RPMI8226 (cell line): ENCODE measurements around the gene SCGB2A2.

Experiments used
- DNase-seq: peaks from one replicate; pipeline ENCODE4 v3.0.0-alpha.2; 2015

Gene SCGB2A2

GRCh38 chr11:62269654-62270278 lies at the start of gene SCGB2A2:
Gene SCGB2A2 (plus strand): TSS chr11:62270158. CDS start chr11:62270217, 59 bp downstream.
- DNase-seq, result peak; percentile 7

DNA sequence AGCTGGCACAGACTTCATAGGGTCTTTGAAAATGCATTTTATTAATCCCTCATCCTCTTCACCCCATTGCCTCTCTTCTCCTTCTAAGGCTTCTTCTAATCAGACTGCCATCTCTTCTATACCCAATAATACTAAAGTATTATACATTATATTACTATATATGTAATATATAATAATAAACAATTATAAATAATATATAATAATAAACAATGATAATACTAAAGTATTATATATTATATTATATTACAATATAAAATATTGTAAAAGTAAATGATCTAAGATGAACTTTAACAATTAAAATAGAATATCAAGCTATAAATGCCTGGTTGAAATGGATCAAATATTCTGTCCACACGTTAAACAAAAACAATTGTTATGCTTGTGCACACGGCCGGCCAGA lies 48.5 kb upstream of the SCGB2A2 start:
- DNase-seq, result no peak

DNA sequence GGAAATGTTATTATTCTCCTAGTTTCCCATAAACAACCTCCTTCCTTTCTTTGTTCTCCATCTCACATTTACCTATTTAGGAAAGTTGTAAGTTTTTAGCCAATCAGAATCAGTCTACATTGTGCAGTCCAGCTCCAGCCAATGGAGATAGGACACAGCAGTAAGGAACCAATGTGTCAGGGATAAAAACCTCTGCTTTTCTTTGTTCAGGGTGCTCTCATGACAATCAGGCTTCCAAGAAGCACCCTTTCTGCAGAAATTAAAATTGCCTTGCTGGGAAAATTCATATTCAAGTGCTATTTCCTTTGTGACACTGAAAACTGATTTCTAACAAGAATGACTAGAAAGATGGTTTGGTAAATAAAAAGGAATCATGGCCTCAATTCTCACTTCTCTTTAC lies 46.9 kb upstream of the SCGB2A2 start:
- no peak for DNase-seq

- DNase-seq, result no peak
These were observed 36.2 kb upstream of the SCGB2A2 start for GRCh38 chr11:62233730-62234129.

DNA sequence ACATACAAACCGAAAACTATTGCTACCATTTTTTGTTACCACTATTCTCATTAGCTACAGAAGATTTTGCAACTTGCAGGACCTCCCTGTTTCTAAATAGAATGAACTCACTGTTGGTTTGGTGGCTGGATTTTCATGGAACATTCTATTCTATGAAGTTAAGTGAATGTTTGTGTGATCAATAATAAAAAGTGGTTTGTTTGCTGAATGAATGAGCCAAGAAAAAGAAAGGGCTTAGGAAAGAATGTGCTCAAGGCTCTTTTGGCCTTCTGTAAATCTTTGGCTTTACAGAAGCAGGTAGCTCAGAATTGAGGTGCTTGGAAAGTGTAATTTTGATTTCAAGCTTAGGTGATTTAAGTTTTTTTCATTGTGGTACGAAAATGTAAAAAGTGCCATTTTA lies 33.8 kb upstream of the SCGB2A2 start:
- DNase-seq, result no peak

DNA sequence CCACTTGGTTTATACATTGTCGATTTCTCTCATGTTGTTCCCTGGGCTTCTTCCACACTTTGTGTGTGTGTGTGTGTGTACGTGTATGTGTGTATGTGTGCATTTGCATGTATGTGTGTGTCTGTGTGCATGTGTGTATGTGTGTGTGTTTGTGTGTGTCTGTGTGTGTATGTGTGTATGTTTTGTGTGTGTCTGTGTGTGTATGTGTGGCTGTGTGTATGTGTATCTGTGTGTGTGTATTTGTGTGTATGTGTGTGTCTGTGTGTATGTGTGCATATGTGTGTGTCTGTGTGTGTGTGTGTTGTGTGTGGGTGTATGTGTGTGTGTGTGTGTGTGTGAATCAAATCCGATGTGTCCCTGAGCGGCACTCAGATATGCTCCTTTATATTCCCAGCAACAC lies 32.5 kb upstream of the SCGB2A2 start:
- DNase-seq, result no peak

DNA sequence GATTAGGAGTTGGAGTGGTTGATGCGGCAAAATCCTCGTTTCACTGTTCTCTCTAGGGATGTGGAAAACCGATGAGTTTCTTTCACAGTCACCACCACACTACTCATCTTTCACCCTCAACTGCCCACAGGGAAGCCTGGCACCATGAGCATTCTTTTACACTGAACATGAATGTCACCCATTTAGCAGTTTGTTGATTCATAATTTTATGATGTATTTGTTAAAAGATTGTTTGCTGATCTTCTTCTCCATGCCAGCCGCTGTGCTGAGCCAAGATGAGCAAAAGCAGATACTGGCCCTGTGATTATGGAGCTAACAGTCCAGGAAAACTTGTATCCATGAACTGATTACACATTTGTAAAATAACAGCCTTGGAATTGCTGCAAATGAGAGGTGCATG lies 31.8 kb upstream of the SCGB2A2 start:
- no peak for DNase-seq

DNA sequence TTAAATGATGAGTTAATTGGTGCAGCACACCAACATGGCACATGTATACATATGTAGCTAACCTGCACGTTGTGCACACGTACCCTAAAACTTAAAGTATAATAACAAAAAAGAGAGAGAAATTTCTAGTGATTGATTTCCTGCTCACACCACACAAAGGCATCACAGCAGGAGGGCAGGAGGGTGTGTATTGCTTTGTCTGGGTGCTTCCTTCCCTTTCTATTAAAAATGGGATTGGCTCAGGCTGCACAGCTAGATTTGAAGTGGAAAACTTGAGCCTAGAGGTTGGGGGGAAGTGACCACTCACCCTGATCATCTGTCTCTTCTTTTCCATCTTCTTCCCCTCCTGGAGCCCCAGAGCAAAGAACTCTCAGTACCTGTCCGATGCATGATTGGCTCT lies 28.9 kb upstream of the SCGB2A2 start:
- DNase-seq, result no peak

GRCh38 chr11:62242021-62242420 lies 27.9 kb upstream of the SCGB2A2 start, which contains the start of gene SCGB1D2:
Gene SCGB1D2 (plus strand): TSS chr11:62242239. CDS start chr11:62242308, 69 bp downstream.
- no peak for DNase-seq

DNA sequence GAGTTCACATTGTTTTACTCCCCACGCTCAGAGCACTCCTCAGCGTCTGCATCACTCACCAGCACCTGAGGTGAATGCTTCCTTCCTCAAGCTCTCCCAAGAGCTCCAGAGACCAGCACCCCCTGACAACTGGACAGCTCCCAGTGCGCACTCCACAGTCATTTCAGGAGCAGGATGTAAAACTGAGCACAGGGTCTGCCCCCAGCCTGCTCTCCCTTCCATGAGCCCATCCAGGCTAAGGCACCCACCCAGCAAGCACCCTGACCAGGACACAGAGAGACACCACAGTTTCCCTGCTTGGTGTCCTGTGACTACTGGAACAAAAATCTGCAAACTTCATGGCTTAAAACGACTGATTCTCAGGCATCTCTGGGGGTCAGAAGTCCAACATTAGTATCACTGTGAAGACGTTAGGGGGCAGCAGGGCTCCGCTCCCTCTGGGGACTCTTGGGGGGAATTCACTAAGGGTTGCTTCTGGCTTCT lies 24.6 kb upstream of the SCGB2A2 start:
- DNase-seq, result peak; percentile 46

DNA sequence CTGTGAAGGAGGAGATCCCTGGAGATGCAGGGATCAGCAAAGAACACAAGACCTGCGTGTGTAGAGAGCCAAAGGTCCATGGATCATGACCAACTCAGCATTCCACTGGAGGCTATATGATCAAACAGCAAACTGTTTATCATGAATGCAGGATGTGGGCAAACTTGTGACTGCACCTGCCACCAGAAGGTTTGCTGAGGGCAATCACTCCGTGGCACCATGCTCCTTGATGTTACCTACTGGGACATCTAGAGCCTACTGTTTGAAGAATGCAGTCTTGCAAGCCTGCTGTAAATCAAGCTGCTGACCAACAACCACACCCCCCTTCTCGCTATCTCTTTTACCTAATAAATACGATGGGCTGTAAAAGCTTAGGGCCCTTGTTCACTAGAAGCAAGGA lies 18.3 kb upstream of the SCGB2A2 start:
- DNase-seq, result no peak

GRCh38 chr11:62253999-62254542 lies 15.9 kb upstream of the SCGB2A2 start:
- DNase-seq, result no peak

GRCh38 chr11:62256281-62256680 lies 13.7 kb upstream of the SCGB2A2 start:
- no peak for DNase-seq

DNA sequence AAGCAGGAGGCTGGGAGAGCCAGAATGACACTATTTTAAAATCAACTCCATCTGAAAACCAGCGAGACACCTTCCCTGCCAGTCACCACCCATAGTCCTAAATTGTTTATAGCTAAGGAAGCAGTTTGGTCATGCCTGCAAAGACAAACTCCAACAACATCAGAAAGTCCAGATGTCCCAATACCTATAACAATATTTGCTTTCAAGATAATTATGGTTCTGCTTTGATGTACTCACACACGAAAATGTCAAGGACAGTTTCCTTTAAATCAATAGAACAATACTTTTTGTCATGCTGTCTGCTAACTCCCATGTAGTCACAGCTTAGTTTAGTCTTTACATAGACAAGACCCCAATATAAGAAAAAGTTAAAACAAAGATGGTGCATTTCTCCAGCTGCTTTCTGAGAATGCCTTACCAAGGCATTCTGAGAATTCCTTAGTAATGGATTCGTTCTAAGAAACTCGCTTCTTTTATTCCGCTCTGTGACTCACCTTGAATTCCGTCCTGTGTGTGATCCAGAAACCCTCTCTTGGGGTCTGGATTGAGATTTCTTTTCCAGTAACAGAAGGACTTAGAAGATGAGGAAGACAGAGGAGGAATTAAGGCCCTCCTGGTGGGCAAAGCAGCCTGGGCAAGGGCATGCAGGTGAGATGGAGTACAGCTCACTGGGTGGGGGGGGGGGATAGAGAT lies 9.6 kb upstream of the SCGB2A2 start:
- no peak for DNase-seq

GRCh38 chr11:62264004-62264403 lies 6.0 kb upstream of the SCGB2A2 start:
- DNase-seq, result no peak

DNA sequence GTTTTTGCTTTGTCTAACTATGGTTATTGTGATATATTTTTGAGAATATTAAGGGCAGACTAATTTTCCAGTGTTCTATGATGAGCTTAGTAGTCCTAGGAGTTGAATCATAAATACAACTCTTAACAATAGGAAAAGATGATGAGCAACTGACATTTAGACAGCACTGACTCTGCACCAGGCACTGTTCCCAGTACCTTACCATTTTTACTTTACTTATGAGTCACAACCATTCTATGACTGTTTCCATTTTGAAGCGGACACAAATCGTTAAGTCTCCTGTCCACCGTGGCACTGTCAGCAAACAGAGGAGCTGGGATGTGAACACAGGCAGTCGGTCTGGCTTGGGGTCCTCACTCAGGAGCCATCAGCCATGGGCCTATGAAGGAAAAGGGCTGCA lies 3.4 kb upstream of the SCGB2A2 start:
- DNase-seq, result no peak

DNA sequence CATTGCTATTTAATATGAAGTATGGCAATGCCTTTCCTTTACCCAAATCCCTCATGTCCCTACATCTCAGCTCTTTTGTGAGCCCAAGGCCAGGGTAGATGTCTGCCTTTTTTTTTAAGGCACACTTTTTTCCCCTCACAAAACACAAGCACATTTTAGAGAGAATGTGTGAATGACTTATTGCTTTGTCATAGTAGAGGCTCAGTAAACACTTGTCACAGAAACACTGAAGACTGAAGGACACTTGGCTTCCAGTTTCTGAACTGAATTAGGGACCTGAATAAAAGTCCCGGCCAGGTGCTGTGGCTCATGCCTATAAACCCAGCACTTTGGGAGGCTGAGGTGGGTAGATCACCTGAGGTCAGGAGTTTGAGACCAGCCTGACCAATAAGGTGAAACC lies 2.9 kb upstream of the SCGB2A2 start:
- no peak for DNase-seq

DNA sequence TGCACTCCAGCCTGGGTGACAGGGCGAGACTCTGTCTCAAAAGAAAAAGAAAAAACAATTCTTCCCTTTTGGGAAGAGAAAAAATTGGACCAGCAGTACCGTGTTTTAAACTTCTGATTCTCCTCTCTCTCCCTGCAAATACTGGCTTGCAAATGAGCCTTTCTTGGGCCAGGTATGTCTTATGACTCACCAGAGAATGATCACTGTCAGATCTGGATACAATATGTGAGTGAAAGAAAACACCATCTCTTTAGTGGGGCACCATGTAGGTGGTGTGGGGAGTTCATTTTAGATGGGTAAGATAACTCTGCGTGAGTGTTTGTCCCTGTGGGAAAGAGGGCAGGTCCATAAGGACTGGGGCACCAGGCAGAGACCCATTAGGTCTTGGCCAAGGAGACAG lies 2.4 kb upstream of the SCGB2A2 start:
- DNase-seq, result no peak

GRCh38 chr11:62273284-62273683 lies 3.3 kb downstream of the SCGB2A2 start:
- DNase-seq, result no peak

GRCh38 chr11:62273789-62274275 lies 3.9 kb downstream of the SCGB2A2 start:
- DNase-seq, result no peak

- no peak for DNase-seq
These were observed 10.5 kb downstream of the SCGB2A2 start for GRCh38 chr11:62280452-62280851.

DNA sequence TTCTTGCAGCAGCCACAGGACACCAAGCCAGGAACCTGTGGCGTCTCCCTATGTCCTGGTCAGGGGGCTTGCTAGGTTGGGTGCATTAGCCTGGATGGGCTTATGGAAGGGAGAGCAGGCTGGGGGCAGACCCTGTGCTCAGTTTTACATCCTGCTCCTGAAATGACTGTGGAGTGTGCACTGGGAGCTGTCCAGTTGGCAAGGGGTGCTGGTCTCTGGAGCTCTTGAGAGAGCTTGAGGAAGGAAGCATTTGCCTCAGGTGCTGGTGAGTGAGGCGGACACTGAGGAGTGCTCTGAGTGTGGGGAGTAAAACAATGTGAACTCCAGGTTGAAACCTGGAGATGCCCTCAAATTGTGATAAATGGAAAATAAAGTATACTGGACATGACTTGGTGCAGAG lies 25.5 kb downstream of the SCGB2A2 start:
- peak; percentile 41 for DNase-seq

DNA sequence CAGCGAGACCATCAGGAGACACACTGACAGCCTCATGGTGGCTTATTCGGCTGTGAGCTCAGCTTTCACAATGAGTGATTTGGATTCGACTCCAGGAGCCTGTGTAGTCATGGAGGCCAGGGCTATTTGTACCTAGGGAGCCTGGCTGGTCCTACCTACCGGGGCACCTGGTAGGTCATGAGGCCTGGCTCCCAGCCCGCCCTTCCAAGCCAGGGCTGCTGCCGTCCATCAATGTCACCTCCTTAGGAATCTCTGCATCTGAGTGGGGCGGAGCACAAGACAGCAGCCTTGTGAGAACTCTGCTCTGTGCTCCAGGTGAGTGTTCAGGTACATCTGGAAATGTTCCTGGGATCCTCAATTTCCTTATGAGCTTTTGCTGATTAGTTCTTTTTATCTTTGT lies 29.0 kb downstream of the SCGB2A2 start, which contains the start of gene SCGB1D4:
TSS of gene SCGB1D4 (minus strand) at position 101 of the 400 bp plus-strand sequence. CDS start at position 36, 65 bp downstream.
- no peak for DNase-seq

DNA sequence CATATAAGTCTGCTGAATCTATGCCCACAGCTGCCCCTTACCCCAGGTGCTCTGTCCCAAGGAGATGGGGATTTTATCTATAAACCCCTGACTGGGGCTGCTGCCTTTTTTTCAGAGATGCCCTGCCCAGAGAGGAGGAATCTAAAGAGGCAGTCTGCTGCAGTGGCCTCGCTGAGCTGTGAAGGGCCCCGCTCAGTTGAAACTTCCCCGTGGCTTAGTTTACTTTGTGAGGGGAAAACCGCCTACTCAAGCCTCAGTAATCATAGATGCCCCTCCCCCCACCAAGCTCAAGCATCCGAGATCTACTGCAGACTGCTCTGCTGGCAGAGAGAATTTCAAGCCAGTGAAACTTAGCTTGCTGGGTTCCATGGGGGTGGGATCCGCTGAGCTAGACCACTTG lies 36.3 kb downstream of the SCGB2A2 start:
- no peak for DNase-seq
